Activated T-cell treated with anti-CD3 and anti-CD28 coated beads for 1 hour (primary cell): ENCODE data around the gene TBL1X.
A peak's percentile ranks its signal among the peaks of the same experiment; 100 is the strongest.

Source experiments
- DNase-seq: peaks from one replicate; pipeline ENCODE4 v3.0.0-alpha.2; 2020; ENCODE audit warnings: low read depth

Gene TBL1X

GRCh38 chrX:9707306-9708033, 242.6 kb downstream of the TBL1X start:
- DNase-seq: no peak

- DNase-seq: no peak
These were observed 243.2 kb downstream of the TBL1X start for GRCh38 chrX:9708086-9708485.

GRCh38 chrX:9708923-9709553, 244.2 kb downstream of the TBL1X start:
- peak; percentile 71 for DNase-seq

GRCh38 chrX:9710332-9710731, 245.5 kb downstream of the TBL1X start:
- DNase-seq: no peak

DNA sequence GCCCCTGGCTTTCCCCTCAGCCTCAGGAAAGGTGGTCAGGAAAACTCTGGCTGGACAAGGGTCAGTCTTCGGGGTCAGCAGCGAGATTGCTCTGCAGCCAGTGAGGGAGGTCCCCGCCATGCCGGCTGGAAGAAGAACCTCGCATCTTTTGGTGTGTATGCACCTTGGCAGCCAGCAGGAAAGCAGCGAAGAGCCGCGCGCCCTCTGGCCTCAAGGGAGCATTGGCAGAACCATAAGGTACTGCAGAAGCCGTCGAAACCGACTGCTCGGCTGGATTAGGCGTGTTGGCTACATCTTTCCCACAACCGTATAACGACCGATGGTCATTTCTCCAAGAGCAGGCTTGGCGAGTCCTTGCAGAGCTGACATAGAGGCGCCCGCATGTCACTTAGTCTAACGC, 252.5 kb downstream of the TBL1X start:
- no peak for DNase-seq

DNA sequence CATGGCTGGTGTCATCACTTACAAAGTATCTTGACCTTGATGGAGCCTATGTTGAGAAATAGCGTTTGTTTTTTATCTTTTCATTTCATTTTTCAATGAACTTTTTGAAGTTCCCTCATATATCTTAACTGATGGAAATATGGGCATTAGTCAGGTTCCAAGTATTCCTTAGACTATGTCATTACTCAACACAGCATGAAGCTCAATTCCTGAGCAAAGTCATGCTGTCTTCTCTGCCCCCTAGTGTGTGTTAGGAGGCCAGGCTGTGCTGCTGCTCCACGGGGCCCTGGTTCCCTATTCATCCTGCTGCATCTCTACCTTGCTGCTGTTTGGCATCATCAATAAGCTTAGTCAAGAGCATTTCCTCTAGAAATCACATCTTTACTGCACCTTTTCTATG, 259.9 kb downstream of the TBL1X start:
- no peak for DNase-seq

DNA sequence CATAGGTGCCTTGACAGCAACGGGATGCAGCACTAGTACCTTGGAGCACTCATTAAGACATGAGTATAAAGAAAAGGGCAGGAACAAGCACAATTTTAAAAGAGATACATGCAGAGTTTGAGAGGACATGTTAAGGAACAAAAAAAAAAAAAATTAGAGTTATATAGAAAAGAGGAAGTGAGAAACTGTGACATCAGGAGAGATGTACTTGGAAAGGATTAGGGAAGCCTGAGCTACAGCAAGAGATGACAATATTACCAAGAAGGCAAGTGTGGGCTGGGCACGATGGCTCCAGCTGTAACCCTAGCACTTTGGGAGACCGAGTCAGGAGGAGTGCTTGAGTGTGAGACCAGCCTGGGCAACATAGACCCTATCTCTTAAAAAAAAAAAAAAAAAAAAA, 263.4 kb downstream of the TBL1X start:
- no peak for DNase-seq

DNA sequence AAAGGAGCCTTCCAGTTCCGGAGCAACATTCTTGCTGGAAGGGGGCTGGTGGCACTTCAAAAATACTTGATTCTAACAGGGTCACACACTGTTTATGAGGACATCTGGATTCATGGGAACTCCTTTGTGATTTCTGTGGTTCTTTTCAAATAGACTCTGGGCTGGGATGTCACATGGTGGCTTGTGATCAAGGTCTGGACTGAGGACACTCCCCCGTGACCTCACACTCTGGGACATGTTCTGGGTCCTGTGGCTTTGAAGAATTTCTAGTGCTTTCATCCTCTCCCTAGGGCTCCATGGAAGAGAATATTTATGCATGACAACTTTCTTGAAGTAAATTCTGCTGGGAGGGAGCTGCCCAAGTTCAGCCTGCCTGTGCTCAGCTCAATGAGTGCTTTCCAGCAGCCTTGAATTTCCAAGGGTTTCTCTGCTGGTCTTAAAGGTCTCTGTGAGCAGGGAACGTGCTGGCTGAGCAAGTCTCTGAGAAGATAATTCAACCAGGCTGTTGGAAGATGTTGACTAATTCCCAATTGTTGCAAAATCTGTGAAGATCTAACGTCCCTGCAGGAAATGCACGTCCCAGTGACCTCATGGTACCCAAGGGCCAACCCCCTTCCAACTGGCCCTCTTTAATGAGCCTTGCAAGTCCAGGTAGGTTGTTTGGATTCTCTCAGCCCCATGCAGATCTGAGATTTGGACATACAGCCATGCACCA, 264.5 kb downstream of the TBL1X start:
- DNase-seq: no peak

DNA sequence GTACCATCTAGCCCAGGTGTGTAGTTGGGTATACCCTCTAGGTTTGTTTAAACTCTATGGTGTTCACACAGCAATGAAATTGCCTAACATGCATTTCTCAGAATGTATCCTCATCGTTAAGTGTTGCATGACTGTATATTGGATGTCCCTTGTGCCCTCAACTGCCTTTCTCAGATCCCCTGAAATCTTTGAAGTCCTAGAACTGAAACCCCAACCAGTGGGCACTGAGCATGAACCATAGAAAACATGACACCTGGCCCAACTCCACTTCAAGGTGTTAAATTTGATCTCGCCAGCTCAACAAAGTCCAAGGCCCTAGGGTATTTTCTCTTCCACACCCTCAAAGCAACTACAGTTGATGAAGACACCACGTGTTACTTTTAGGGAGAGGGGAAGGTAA, 265.2 kb downstream of the TBL1X start:
- no peak for DNase-seq

GRCh38 chrX:9730752-9731151, 265.9 kb downstream of the TBL1X start:
- DNase-seq: no peak

- DNase-seq: no peak
These were observed 272.5 kb downstream of the TBL1X start for GRCh38 chrX:9737363-9737762.

GRCh38 chrX:9738151-9738550, 273.3 kb downstream of the TBL1X start:
- DNase-seq: no peak

DNA sequence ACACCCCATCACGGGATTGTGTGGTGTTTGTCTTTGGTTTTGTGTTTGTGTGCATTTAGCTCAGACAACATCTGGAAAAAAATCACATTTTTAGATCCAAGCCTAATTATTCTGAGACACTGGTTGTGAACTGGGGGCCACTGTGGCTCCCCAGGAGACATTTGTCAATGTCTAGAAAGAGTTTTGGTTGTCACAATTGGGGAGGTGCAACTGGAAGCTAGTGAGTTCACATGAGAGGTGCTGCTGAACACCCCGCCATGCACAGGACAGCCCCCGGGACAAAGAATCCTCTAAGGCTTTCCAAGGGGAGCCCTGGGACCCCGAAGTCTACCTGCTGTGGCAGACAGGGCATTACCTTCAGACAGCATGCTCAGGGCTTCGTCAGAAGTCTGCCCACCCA, 274.3 kb downstream of the TBL1X start:
- no peak for DNase-seq

- no peak for DNase-seq
These were observed 280.7 kb downstream of the TBL1X start for GRCh38 chrX:9745417-9746115.

GRCh38 chrX:9746148-9746888, 281.5 kb downstream of the TBL1X start:
- DNase-seq: no peak

GRCh38 chrX:9747644-9748043, 282.8 kb downstream of the TBL1X start:
- no peak for DNase-seq

DNA sequence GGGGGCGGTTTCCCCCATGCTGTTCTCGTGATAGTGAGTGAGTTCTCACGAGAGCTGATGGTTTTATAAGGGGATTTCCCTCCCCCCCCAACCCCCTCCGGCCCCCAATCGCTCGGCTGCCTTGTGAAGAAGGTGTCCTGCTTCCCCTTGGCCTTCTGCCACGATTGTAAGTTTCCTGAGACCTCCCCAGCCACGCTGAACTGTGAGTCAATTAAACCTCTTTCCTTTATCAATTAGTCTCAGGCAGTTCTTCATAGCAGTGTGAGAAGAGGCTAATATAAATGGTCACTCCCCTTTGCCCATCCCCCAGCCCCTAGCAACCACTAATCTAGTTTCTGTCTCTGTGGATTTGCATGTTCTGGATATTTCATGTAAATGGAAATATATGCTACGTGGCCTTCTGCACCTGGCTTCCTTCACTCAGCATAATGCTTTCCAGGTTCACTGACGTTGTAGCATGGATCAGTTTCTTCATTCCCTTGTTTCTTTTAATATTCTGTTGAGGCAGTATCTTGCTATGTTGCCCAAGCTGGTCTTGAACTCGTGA, 284.4 kb downstream of the TBL1X start:
- DNase-seq: no peak

DNA sequence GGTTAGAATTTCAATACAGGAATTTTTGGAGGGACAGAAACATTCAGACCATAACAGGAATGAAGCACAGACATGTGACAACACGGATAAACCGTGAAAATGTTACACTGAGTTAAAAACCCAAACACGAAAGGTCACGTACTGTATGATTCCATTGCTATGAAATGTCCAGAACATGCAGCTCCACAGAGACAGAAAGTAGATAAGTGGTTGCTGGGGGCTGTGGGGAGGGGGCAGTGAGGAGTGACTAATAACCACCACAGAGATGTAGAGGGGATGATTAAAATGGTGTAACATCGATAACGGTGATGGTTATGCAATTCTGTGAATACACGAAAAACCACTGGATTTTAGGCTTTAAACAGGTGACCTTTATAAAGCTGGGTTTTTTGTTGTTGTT, 292.5 kb downstream of the TBL1X start:
- no peak for DNase-seq

DNA sequence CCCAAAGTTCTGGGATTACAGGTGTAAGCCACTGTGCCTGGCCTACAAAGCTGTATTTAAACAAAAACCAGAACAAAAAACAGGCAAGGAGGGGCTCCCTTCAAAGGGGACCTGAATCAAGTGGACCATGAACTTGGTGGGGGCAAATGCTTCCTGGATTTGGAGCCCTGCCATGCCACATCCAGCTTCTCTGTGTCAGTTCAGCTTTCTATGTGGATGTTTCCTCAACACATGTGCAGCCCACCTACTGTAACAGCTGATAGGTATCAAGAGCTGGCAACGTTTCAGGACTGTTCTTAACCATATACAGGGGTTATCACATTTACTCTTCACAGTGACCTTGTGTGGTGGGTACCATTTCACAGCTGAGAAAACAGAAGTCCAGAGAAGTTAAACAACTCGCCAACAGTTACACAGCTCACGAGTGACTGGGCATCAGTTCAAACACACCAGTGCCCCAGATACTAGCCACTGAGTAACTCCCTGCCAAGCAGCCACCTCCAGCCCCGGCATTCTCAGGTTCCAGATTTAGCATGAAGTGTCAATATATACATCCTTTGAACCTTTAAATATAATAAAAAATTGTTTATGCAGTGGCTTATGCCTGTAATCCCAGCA, 293.3 kb downstream of the TBL1X start:
- DNase-seq: no peak

- DNase-seq: no peak
These were observed 294.5 kb downstream of the TBL1X start for GRCh38 chrX:9759337-9759736.

- no peak for DNase-seq
These were observed 300.3 kb downstream of the TBL1X start for GRCh38 chrX:9765072-9765736.
